H9 (cell line): ENCODE measurements around the gene ZNRF2. TPM values are rescaled to one million over a fixed set of nuclear protein-coding genes. Genes with fewer than 3 reads are reported as not detected.

ENCODE experiments used
- DNase-seq: peaks from one replicate; pipeline ENCODE4 v3.0.0-alpha.2; 2017
- H2AFZ ChIP-seq: one replicate; pipeline ENCODE4 v1.6.1; 2013; ENCODE audit warnings: mild to moderate bottlenecking, low read length, control low read depth, moderate library complexity
- H2AK5ac ChIP-seq: 2 replicates; pipeline ENCODE4 v1.6.1; 2013; ENCODE audit warnings: low read length, control low read depth, mixed read lengths; ENCODE audit not compliant: insufficient read length
- H2BK120ac ChIP-seq: one replicate; pipeline ENCODE4 v1.6.1; 2013; ENCODE audit warnings: low read depth, mild to moderate bottlenecking, low read length, control low read depth, inconsistent platforms; ENCODE audit not compliant: poor library complexity, severe bottlenecking
- H2BK12ac ChIP-seq: 2 replicates; pipeline ENCODE4 v1.6.1; 2013; ENCODE audit warnings: low read length, control low read depth, mixed read lengths, low read depth; ENCODE audit not compliant: insufficient read length
- H2BK15ac ChIP-seq: 2 replicates; pipeline ENCODE4 v1.6.1; 2013; ENCODE audit warnings: low read depth, low read length, control low read depth
- H2BK20ac ChIP-seq: one replicate; pipeline ENCODE4 v1.6.1; 2013; ENCODE audit warnings: low read depth, mild to moderate bottlenecking, low read length, control low read depth, inconsistent platforms; ENCODE audit not compliant: poor library complexity, severe bottlenecking
- H2BK5ac ChIP-seq: 2 replicates; pipeline ENCODE4 v1.6.1; 2013; ENCODE audit warnings: low read length, control low read depth, mixed read lengths; ENCODE audit not compliant: insufficient read length
- H3K14ac ChIP-seq: 2 replicates; pipeline ENCODE4 v1.6.1; 2013; ENCODE audit warnings: low read length, control low read depth; ENCODE audit not compliant: insufficient read depth
- H3K18ac ChIP-seq: 2 replicates; pipeline ENCODE4 v1.6.1; 2013; ENCODE audit warnings: low read depth, mild to moderate bottlenecking, mixed read lengths, low read length, control low read depth; ENCODE audit not compliant: insufficient read length
- H3K23ac ChIP-seq: 2 replicates; pipeline ENCODE4 v1.6.1; 2013; ENCODE audit warnings: low read length, control low read depth, mixed read lengths, low read depth; ENCODE audit not compliant: insufficient read length
- H3K23me2 ChIP-seq: 2 replicates; pipeline ENCODE4 v1.6.1; 2013; ENCODE audit warnings: low read depth, mild to moderate bottlenecking, mixed read lengths, low read length, control low read depth; ENCODE audit not compliant: insufficient read length, poor library complexity, severe bottlenecking
- H3K27ac ChIP-seq: 2 replicates; pipeline ENCODE4 v1.5.1; 2013; ENCODE audit warnings: low read length, control low read depth, mixed read lengths, low read depth; ENCODE audit not compliant: insufficient read length
- H3K27me3 ChIP-seq: 2 replicates; pipeline ENCODE4 v1.6.1; 2013; ENCODE audit warnings: low read length, control low read depth, inconsistent platforms; ENCODE audit not compliant: insufficient read depth
- H3K4ac ChIP-seq: 2 replicates; pipeline ENCODE4 v1.6.1; 2013; ENCODE audit warnings: low read depth, mild to moderate bottlenecking, control low read depth, inconsistent platforms, low read length, moderate library complexity
- H3K4me1 ChIP-seq: 2 replicates; pipeline ENCODE4 v1.6.1; 2013; ENCODE audit warnings: low read length, control low read depth, inconsistent platforms; ENCODE audit not compliant: insufficient read depth
- H3K4me2 ChIP-seq: 2 replicates; pipeline ENCODE4 v1.6.1; 2013; ENCODE audit warnings: low read length, control low read depth, mixed read lengths; ENCODE audit not compliant: insufficient read length, insufficient read depth
- H3K56ac ChIP-seq: 2 replicates; pipeline ENCODE4 v1.6.1; 2013; ENCODE audit warnings: low read depth, mild to moderate bottlenecking, mixed read lengths, low read length, control low read depth; ENCODE audit not compliant: insufficient read length
- H3K79me1 ChIP-seq: 2 replicates; pipeline ENCODE4 v1.6.1; 2013; ENCODE audit warnings: low read depth, mild to moderate bottlenecking, moderate library complexity, low read length, control low read depth, inconsistent platforms; ENCODE audit not compliant: insufficient read depth, poor library complexity, severe bottlenecking
- H3K79me2 ChIP-seq: 2 replicates; pipeline ENCODE4 v1.6.1; 2013; ENCODE audit warnings: low read length, control low read depth, inconsistent platforms; ENCODE audit not compliant: insufficient read depth
- H3K9ac ChIP-seq: 2 replicates; pipeline ENCODE4 v1.6.1; 2013; ENCODE audit warnings: low read length, control low read depth, mixed read lengths; ENCODE audit not compliant: insufficient read length; ENCODE audit errors: extremely low read depth
- H3K9me3 ChIP-seq: one replicate; pipeline ENCODE4 v1.6.1; 2013; ENCODE audit warnings: low read depth, low read length, inconsistent platforms; ENCODE audit not compliant: control insufficient read depth
- H3T11ph ChIP-seq: one replicate; pipeline ENCODE4 v1.6.1; 2013; ENCODE audit warnings: mild to moderate bottlenecking, low read length, control low read depth, inconsistent platforms
- H4K20me1 ChIP-seq: one replicate; pipeline ENCODE4 v1.6.1; 2013; ENCODE audit not compliant: control insufficient read depth, insufficient read length, insufficient read depth
- H4K5ac ChIP-seq: 2 replicates; pipeline ENCODE4 v1.6.1; 2013; ENCODE audit warnings: low read depth, mild to moderate bottlenecking, mixed read lengths, low read length, control low read depth; ENCODE audit not compliant: insufficient read length
- H4K8ac ChIP-seq: replicated peaks from 2 replicates; pipeline ENCODE4 v1.6.1; 2013; ENCODE audit warnings: low read length, control low read depth, mixed read lengths, low read depth; ENCODE audit not compliant: insufficient read length
- H4K91ac ChIP-seq: 2 replicates; pipeline ENCODE4 v1.6.1; 2013; ENCODE audit warnings: low read depth, mild to moderate bottlenecking, moderate library complexity, mixed read lengths, low read length, control low read depth; ENCODE audit not compliant: insufficient read length
- H3K27ac Mint-ChIP-seq, 3 experiments: 2 replicates in 2 of 3; 3 replicates in 1 of 3; pipeline ENCODE4 v1.8.0; 2020 to 2021; ENCODE audit warnings: mixed read lengths in 3 of 3, mild to moderate bottlenecking in 1 of 3, moderate library complexity in 1 of 3
- H3K27me3 Mint-ChIP-seq: 2 replicates; pipeline ENCODE4 v1.8.0; 2021; ENCODE audit warnings: low read depth, mild to moderate bottlenecking, moderate library complexity, mixed read lengths
- H3K36me3 Mint-ChIP-seq, 3 experiments: 2 replicates in 2 of 3; 3 replicates in 1 of 3; pipeline ENCODE4 v1.8.0; 2020 to 2021; ENCODE audit warnings: low read depth in 3 of 3, mixed read lengths in 3 of 3; ENCODE audit not compliant: insufficient read depth in 1 of 3
- H3K4me1 Mint-ChIP-seq, 2 experiments: 2 replicates each; pipeline ENCODE4 v1.8.0; 2020; ENCODE audit warnings: mixed read lengths in 2 of 2
- H3K4me3 Mint-ChIP-seq, 2 experiments: 2 replicates in 1 of 2; 3 replicates in 1 of 2; pipeline ENCODE4 v1.8.0; 2020 to 2021; ENCODE audit warnings: mild to moderate bottlenecking in 2 of 2, mixed read lengths in 2 of 2, moderate library complexity in 1 of 2
- H3K9me3 Mint-ChIP-seq, 2 experiments: 2 replicates in 1 of 2; 3 replicates in 1 of 2; pipeline ENCODE4 v1.8.0; 2020; ENCODE audit warnings: mild to moderate bottlenecking in 2 of 2, mixed read lengths in 2 of 2, moderate library complexity in 1 of 2
- WGBS: extraction: QIAGEN DNeasy Blood & Tissue Kit; methylation state at CpG from one replicate; pipeline ENCODE4 v1.1.7; 2013; ENCODE audit warnings: missing lambda C conversion rate, low lambda C conversion rate, mixed read lengths; ENCODE audit not compliant: insufficient read length; ENCODE audit errors: extremely low coverage; 5-methylcytosine and 5-hydroxymethylcytosine counted together
- total RNA-seq: library from RNA; stranded (reverse); gene quantifications from 2 replicates; pipeline ENCODE4 v1.2.1, GENCODE V29; 2021
- TF ChIP-seq, protein P1 (sequence below): fragments of 200-600 bp; sonication (generic); conservative IDR thresholded peaks from 3 replicates; pipeline ENCODE4 v1.8.0; 2021; ENCODE audit warnings: antibody characterized with exemption, mild to moderate bottlenecking

ZNRF2 gene
- total RNA-seq, 1 experiment from 2014 or later, result 16.5 TPM

DNA sequence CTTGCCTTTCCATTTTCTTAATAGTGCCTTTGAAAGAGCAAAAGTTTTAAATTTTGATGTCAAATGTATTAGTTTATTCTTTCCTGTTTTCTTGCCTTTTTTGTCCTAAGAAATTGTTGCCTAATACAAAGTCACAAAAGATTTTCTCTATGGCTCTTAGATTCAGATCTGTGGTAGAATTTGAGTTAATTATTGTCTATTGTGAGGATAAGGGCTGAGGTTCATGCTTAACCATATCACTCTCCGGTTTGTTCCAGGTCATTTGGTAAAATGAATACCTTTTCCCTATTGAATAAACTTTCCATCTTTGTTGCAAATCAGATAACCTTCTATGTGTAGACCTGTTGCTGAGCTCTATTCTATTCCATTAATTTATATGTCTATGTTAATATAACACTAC, 98.2 kb downstream of the ZNRF2 start:
- peaks cover 0 to 12% (median 9%) of the 10 kb centered on the region in 3 experiments; a peak in 5 of 7 replicates for H3K36me3 Mint-ChIP-seq
- no CpG with 5 or more reads among the region's 1 CpG for WGBS
- H3K27ac Mint-ChIP-seq, result no peak overlapping the region
- Histone ChIP-seq H3K79me2 (no peaks in the 10 kb centered on the region), H3K27me3 (no peaks in the 10 kb centered on the region), H4K20me1 (no peaks in the 10 kb centered on the region), H3K23ac (no peak overlapping the region), H2BK20ac (no peak overlapping the region), H3K79me1 (no peaks in the 10 kb centered on the region), H3K4me2 (no peak overlapping the region), H2BK120ac (no peak overlapping the region), H2BK5ac (no peak overlapping the region), H3K4ac (no peak overlapping the region), H4K5ac (no peak overlapping the region), H3K56ac (no peak overlapping the region), H4K8ac (no peak overlapping the region), H3K9me3 (no peaks in the 10 kb centered on the region), H2AK5ac (no peak overlapping the region), H3K9ac (no peak overlapping the region), H3T11ph (no peak overlapping the region), H3K14ac (no peak overlapping the region), H3K4me1 (no peaks in the 10 kb centered on the region), H3K18ac (no peak overlapping the region), H2AFZ (no peak overlapping the region), H3K23me2 (no peaks in the 10 kb centered on the region), H4K91ac (no peak overlapping the region), H3K27ac (no peak overlapping the region), H2BK12ac (no peak overlapping the region), H2BK15ac (no peak overlapping the region)
- no peak overlapping the region for H3K4me3 Mint-ChIP-seq
- TF ChIP-seq, protein P1, sequence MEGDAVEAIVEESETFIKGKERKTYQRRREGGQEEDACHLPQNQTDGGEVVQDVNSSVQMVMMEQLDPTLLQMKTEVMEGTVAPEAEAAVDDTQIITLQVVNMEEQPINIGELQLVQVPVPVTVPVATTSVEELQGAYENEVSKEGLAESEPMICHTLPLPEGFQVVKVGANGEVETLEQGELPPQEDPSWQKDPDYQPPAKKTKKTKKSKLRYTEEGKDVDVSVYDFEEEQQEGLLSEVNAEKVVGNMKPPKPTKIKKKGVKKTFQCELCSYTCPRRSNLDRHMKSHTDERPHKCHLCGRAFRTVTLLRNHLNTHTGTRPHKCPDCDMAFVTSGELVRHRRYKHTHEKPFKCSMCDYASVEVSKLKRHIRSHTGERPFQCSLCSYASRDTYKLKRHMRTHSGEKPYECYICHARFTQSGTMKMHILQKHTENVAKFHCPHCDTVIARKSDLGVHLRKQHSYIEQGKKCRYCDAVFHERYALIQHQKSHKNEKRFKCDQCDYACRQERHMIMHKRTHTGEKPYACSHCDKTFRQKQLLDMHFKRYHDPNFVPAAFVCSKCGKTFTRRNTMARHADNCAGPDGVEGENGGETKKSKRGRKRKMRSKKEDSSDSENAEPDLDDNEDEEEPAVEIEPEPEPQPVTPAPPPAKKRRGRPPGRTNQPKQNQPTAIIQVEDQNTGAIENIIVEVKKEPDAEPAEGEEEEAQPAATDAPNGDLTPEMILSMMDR, result no peak
- H3K4me1 Mint-ChIP-seq, result no peaks in the 10 kb centered on the region
- no peak for DNase-seq
- peaks cover 16 to 20% of the 10 kb centered on the region in 2 experiments; a peak in 4 of 5 replicates for H3K9me3 Mint-ChIP-seq
- no peaks in the 10 kb centered on the region for H3K27me3 Mint-ChIP-seq
